Suprapubic skin (tissue), 4 donors: ENCODE data around the gene ANGEL2. TPM values are rescaled to one million over a fixed set of nuclear protein-coding genes. Genes with fewer than 3 reads are reported as not detected.

Experiments used
- DNase-seq, 2 donors: peaks; one replicate each; pipeline ENCODE4 v3.0.0-alpha.2; 2019; ENCODE audit warnings: low spot score in 2 of 2
- H3K27ac ChIP-seq: fragments of 200-600 bp; sonication (generic); one replicate; pipeline ENCODE4 v1.5.1; 2019
- H3K27me3 ChIP-seq: fragments of 200-600 bp; sonication (generic); one replicate; pipeline ENCODE4 v1.5.1; 2019
- H3K36me3 ChIP-seq: fragments of 200-600 bp; sonication (generic); one replicate; pipeline ENCODE4 v1.5.1; 2019
- H3K4me1 ChIP-seq: fragments of 200-600 bp; sonication (generic); one replicate; pipeline ENCODE4 v1.5.1; 2019
- H3K4me3 ChIP-seq: fragments of 200-600 bp; sonication (generic); one replicate; pipeline ENCODE4 v1.5.1; 2019; ENCODE audit warnings: mild to moderate bottlenecking
- H3K9me3 ChIP-seq: fragments of 200-600 bp; sonication (generic); one replicate; pipeline ENCODE4 v1.5.1; 2019
- CTCF ChIP-seq, 2 donors: fragments of 200-600 bp in 1 of 2; fragments of 450-650 bp in 1 of 2; sonication (generic) in 1 of 2; IDR thresholded peaks; one replicate each; pipeline ENCODE4 v1.5.1; 2016 to 2019; ENCODE audit warnings: antibody characterized with exemption in 2 of 2, mild to moderate bottlenecking in 1 of 2, moderate library complexity in 1 of 2
- EP300 ChIP-seq: sonication (generic); formaldehyde crosslinking; IDR thresholded peaks from one replicate; pipeline ENCODE4 v1.6.1; 2017; ENCODE audit warnings: antibody characterized with exemption
- POLR2A ChIP-seq, 2 donors: fragments of 450-650 bp; IDR thresholded peaks; one replicate each; pipeline ENCODE4 v1.6.1; 2017; ENCODE audit warnings: antibody characterized with exemption in 2 of 2, mild to moderate bottlenecking in 2 of 2, moderate library complexity in 2 of 2
- POLR2AphosphoS5 ChIP-seq, 3 donors: sonication (generic); formaldehyde crosslinking; IDR thresholded peaks; one replicate each; pipeline ENCODE4 v1.6.1; 2017; ENCODE audit warnings: antibody characterized with exemption in 3 of 3
- WGBS: methylation state at CpG from one replicate; pipeline ENCODE4 v1.1.5; 2018; 5-methylcytosine and 5-hydroxymethylcytosine counted together
- total RNA-seq, 4 donors: library from RNA; depleted of rRNA; stranded (reverse); fragments of >200 nt; gene quantifications; one replicate each; pipeline ENCODE4 v1.1.0, GENCODE V29; 2016

Gene ANGEL2
- total RNA-seq, 4 donors from 2014 or later, result 27.9 to 116 (median 36.0) TPM

GRCh38 chr1:212977781-212978645, 37.7 kb downstream of the ANGEL2 start:
- no peaks in the 10 kb centered on the region for H3K9me3 ChIP-seq
- no peak for TF ChIP-seq POLR2A (IDR thresholded peaks at IDR 0.05)
- no peak for TF ChIP-seq CTCF (IDR thresholded peaks at IDR 0.05)
- no peak for TF ChIP-seq EP300
- TF ChIP-seq POLR2AphosphoS5 (IDR thresholded peaks at IDR 0.05), result no peak
- H3K36me3 ChIP-seq, result no peaks in the 10 kb centered on the region
- H3K27ac ChIP-seq, result no peak overlapping the region
- 78% methylated on average over 13 of the region's 16 CpGs for WGBS
- H3K4me3 ChIP-seq, result no peak overlapping the region
- no peak for DNase-seq
- H3K4me1 ChIP-seq, result peaks cover 18% of the 10 kb centered on the region
- no peaks in the 10 kb centered on the region for H3K27me3 ChIP-seq

- Histone ChIP-seq H3K9me3 (no peaks in the 10 kb centered on the region), H3K36me3 (no peaks in the 10 kb centered on the region), H3K27ac (no peak overlapping the region), H3K4me1 (peaks cover 7% of the 10 kb centered on the region), H3K27me3 (no peaks in the 10 kb centered on the region), H3K4me3 (no peak overlapping the region)
- TF ChIP-seq EP300 (no peak), POLR2A (IDR thresholded peaks at IDR 0.05) (no peak), POLR2AphosphoS5 (IDR thresholded peaks at IDR 0.05) (no peak), CTCF (IDR thresholded peaks at IDR 0.05) (no peak)
- DNase-seq, result no peak
- WGBS, result 95% methylated on average over 9 of the region's 9 CpGs
These were observed 39.1 kb downstream of the ANGEL2 start for GRCh38 chr1:212976586-212976985.

- H3K4me3 ChIP-seq, result no peak overlapping the region
- H3K27ac ChIP-seq, result no peak overlapping the region
- DNase-seq, result no peak
- no peaks in the 10 kb centered on the region for H3K36me3 ChIP-seq
- no peaks in the 10 kb centered on the region for H3K27me3 ChIP-seq
- TF ChIP-seq EP300, result no peak
- no peak for TF ChIP-seq CTCF (IDR thresholded peaks at IDR 0.05)
- TF ChIP-seq POLR2A (IDR thresholded peaks at IDR 0.05), result no peak
- TF ChIP-seq POLR2AphosphoS5 (IDR thresholded peaks at IDR 0.05), result no peak
- no peaks in the 10 kb centered on the region for H3K9me3 ChIP-seq
- 87% methylated on average over 10 of the region's 10 CpGs for WGBS
- H3K4me1 ChIP-seq, result no peaks in the 10 kb centered on the region
These were observed 40.4 kb downstream of the ANGEL2 start for GRCh38 chr1:212975111-212975918.

GRCh38 chr1:212974711-212975110, 41.0 kb downstream of the ANGEL2 start:
- no peak for DNase-seq
- Histone ChIP-seq H3K27me3 (no peaks in the 10 kb centered on the region), H3K4me3 (no peak overlapping the region), H3K9me3 (no peaks in the 10 kb centered on the region), H3K36me3 (no peaks in the 10 kb centered on the region), H3K4me1 (no peaks in the 10 kb centered on the region), H3K27ac (no peak overlapping the region)
- 85% methylated on average over 6 of the region's 6 CpGs for WGBS
- TF ChIP-seq CTCF (IDR thresholded peaks at IDR 0.05), result no peak
- TF ChIP-seq POLR2A (IDR thresholded peaks at IDR 0.05), result no peak
- no peak for TF ChIP-seq POLR2AphosphoS5 (IDR thresholded peaks at IDR 0.05)
- no peak for TF ChIP-seq EP300

GRCh38 chr1:212973899-212974298, 41.8 kb downstream of the ANGEL2 start:
- TF ChIP-seq POLR2A (IDR thresholded peaks at IDR 0.05), result no peak
- Histone ChIP-seq H3K27me3 (no peaks in the 10 kb centered on the region), H3K4me3 (no peak overlapping the region), H3K4me1 (no peaks in the 10 kb centered on the region), H3K36me3 (no peaks in the 10 kb centered on the region), H3K27ac (no peak overlapping the region), H3K9me3 (no peaks in the 10 kb centered on the region)
- DNase-seq, result no peak
- WGBS, result 67% methylated on average over 8 of the region's 8 CpGs
